Smooth muscle cell (in vitro differentiated cells): ENCODE results near the gene CNPPD1. TPM values are rescaled to one million over a fixed set of nuclear protein-coding genes. Genes with fewer than 3 reads are reported as not detected.

Source experiments
- DNase-seq: peaks from one replicate; lab custom pipeline; 2025; ENCODE audit not compliant: unreplicated experiment; lab: John Stamatoyannopoulos, UW
- H2AFZ ChIP-seq: fragments of 200-600 bp; sonication (generic); 2 replicates; pipeline ENCODE4 v1.6.0; 2016; ENCODE audit warnings: antibody characterized with exemption, low read depth, mild to moderate bottlenecking
- H3F3A ChIP-seq: fragments of 200-600 bp; sonication (generic); 2 replicates; pipeline ENCODE4 v1.6.0; 2017; ENCODE audit warnings: antibody characterized with exemption, low read depth
- H3K27ac ChIP-seq: fragments of 200-600 bp; sonication (generic); 2 replicates; pipeline ENCODE4 v1.5.1; 2016; ENCODE audit warnings: low read depth, mild to moderate bottlenecking
- H3K27me3 ChIP-seq: fragments of 200-600 bp; sonication (generic); 2 replicates; pipeline ENCODE4 v1.6.1; 2016; ENCODE audit warnings: low read depth, mild to moderate bottlenecking
- H3K36me3 ChIP-seq: fragments of 200-600 bp; sonication (generic); 2 replicates; pipeline ENCODE4 v1.5.1; 2016; ENCODE audit warnings: low read depth
- H3K4me1 ChIP-seq: fragments of 200-600 bp; sonication (generic); 2 replicates; pipeline ENCODE4 v1.5.1; 2016; ENCODE audit warnings: low read depth
- H3K4me2 ChIP-seq: fragments of 200-600 bp; sonication (generic); 2 replicates; pipeline ENCODE4 v1.6.0; 2016; ENCODE audit warnings: mild to moderate bottlenecking
- H3K4me3 ChIP-seq: fragments of 200-600 bp; sonication (generic); 2 replicates; pipeline ENCODE4 v1.5.1; 2016; ENCODE audit warnings: mild to moderate bottlenecking
- H3K79me2 ChIP-seq: fragments of 200-600 bp; sonication (generic); 2 replicates; pipeline ENCODE4 v1.6.0; 2016; ENCODE audit warnings: low read depth, mild to moderate bottlenecking
- H3K9ac ChIP-seq: fragments of 200-600 bp; sonication (generic); 2 replicates; pipeline ENCODE4 v1.6.0; 2016; ENCODE audit warnings: low read depth
- H3K9me3 ChIP-seq: fragments of 200-600 bp; sonication (generic); replicated peaks from 2 replicates; pipeline ENCODE4 v1.5.1; 2016; ENCODE audit warnings: low read depth
- H4K20me1 ChIP-seq: fragments of 200-600 bp; sonication (generic); 2 replicates; pipeline ENCODE4 v1.6.0; 2016; ENCODE audit warnings: low read depth
- WGBS: methylation state at CpG from one replicate; pipeline ENCODE4 v1.1.7; 2016; ENCODE audit warnings: low lambda C conversion rate; 5-methylcytosine and 5-hydroxymethylcytosine counted together
- polyA plus RNA-seq: library from polyadenylated mRNA; unstranded; fragments of >200 nt; fragmentation: Nextera tagmentation; extraction: Ambion mirVana; gene quantifications from 2 replicates; pipeline ENCODE4 v1.2.1, GENCODE V29; 2016
- total RNA-seq: library from RNA; depleted of rRNA; stranded (reverse); fragments of >200 nt; gene quantifications from 2 replicates; pipeline ENCODE4 v1.2.3, GENCODE V29; 2014
- TF ChIP-seq, protein P1 (sequence below): fragments of 200-600 bp; sonication (generic); IDR thresholded peaks from 2 replicates; pipeline ENCODE4 v1.5.1; 2017; ENCODE audit warnings: borderline replicate concordance, mild to moderate bottlenecking, antibody characterized with exemption; ENCODE audit not compliant: insufficient read depth, poor library complexity, severe bottlenecking

The CNPPD1 gene
- total and polyA plus RNA-seq, 2 experiments from 2014 or later: 14.8 to 26.0 TPM

DNA sequence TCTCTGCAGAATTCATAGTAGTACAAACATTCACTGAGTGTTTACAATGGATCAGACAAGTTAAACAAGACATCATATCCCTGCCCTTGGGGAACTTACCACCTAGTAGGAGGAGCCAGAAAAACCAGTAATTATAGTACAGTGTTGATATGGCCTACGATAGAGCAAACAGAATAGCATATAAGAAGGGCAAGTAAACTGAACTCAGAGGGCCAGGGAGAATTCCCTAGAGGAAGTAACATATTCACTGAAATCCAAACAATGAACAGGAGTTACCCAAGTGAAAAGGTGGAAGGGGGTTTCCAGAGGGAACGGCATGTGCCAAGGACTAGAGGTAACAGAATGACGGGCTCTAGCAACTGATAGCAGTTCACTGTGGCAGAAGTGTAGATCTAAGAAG is 50.2 kb downstream of the CNPPD1 start:
- Histone ChIP-seq H3K79me2 (no peaks in the 10 kb centered on the region), H3K4me2 (no peak overlapping the region), H3K36me3 (no peaks in the 10 kb centered on the region), H3K27ac (peak overlapping the region; percentile 86), H3K9ac (no peak overlapping the region), H3F3A (peaks cover 11% of the 10 kb centered on the region), H3K4me1 (peaks cover 21% of the 10 kb centered on the region), H4K20me1 (peaks cover 5% of the 10 kb centered on the region), H2AFZ (no peak overlapping the region), H3K27me3 (no peaks in the 10 kb centered on the region), H3K4me3 (no peak overlapping the region), H3K9me3 (no peaks in the 10 kb centered on the region)
- TF ChIP-seq, protein P1, sequence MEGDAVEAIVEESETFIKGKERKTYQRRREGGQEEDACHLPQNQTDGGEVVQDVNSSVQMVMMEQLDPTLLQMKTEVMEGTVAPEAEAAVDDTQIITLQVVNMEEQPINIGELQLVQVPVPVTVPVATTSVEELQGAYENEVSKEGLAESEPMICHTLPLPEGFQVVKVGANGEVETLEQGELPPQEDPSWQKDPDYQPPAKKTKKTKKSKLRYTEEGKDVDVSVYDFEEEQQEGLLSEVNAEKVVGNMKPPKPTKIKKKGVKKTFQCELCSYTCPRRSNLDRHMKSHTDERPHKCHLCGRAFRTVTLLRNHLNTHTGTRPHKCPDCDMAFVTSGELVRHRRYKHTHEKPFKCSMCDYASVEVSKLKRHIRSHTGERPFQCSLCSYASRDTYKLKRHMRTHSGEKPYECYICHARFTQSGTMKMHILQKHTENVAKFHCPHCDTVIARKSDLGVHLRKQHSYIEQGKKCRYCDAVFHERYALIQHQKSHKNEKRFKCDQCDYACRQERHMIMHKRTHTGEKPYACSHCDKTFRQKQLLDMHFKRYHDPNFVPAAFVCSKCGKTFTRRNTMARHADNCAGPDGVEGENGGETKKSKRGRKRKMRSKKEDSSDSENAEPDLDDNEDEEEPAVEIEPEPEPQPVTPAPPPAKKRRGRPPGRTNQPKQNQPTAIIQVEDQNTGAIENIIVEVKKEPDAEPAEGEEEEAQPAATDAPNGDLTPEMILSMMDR: no peak
- 85% methylated on average over 3 of the region's 3 CpGs for whole genome bisulfite sequencing
- DNase-seq: no peak

DNA sequence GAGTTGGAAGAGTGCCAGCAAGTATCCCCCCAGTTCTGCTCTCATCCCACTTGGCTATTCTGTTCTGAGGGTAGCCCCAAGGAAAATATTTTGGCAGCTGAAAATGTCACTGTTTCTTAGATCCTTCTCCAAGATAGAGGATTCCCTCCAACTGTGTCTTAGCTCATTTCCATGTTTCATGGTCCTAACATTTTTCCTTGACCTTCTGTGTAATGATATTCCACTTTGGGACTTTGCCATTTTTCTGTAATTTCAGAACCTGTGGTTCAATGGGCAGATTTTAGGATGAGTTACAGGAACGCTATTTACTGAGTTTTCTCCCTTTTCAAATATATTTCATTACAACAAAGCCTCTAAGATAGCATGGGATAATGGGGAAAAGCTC is 50.8 kb downstream of the CNPPD1 start:
- TF ChIP-seq, protein P1: no peak
- H3K4me2 ChIP-seq: peak overlapping the region; percentile 72
- H3K27ac ChIP-seq: peak overlapping the region; percentile 86
- no peak for DNase-seq
- no peaks in the 10 kb centered on the region for H3K79me2 ChIP-seq
- no peak overlapping the region for H2AFZ ChIP-seq
- H4K20me1 ChIP-seq: peaks cover 5% of the 10 kb centered on the region
- H3K4me1 ChIP-seq: peaks cover 21% of the 10 kb centered on the region
- no peaks in the 10 kb centered on the region for H3K36me3 ChIP-seq
- peaks cover 11% of the 10 kb centered on the region for H3F3A ChIP-seq
- H3K4me3 ChIP-seq: no peak overlapping the region
- H3K27me3 ChIP-seq: no peaks in the 10 kb centered on the region
- H3K9ac ChIP-seq: peak overlapping the region; percentile 41
- no peaks in the 10 kb centered on the region for H3K9me3 ChIP-seq
- 97% methylated on average over 1 of the region's 1 CpG for WGBS

DNA sequence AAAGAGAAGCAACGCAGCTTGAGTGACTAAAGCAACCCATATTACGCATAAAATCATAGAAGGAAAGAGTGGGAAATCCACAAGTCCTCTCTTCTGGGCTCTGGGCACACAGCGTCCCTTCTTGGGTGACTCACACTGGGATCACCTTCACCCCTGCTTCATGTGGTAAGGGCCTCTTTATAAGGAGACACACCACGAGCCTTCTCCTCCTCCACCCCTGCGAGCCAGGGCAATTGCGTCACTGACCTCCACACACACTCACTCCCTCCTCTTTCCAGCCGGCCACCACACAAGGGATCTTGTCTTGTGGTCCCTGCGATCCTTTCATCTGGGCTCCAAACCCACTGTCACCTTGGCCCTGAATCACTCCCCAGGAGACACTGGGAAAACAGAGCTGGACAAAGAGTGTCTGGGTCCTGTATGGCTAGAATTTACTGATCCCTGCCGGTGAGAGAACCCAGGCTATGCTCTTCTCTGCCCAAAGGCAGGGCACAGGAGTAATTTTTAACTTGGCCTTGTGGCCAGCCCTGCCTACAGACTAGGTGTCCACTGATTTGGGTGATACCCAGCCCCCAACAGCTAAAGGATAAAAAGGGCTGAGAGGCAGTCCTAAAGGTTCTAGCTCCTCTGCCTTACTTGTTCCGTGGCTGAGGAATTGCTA is 51.4 kb downstream of the CNPPD1 start:
- no peaks in the 10 kb centered on the region for H3K36me3 ChIP-seq
- no peaks in the 10 kb centered on the region for H3K79me2 ChIP-seq
- TF ChIP-seq, protein P1: no peak
- H2AFZ ChIP-seq: no peak overlapping the region
- H3K27me3 ChIP-seq: no peaks in the 10 kb centered on the region
- peaks cover 21% of the 10 kb centered on the region for H3K4me1 ChIP-seq
- H3K9me3 ChIP-seq: no peaks in the 10 kb centered on the region
- peak overlapping the region; percentile 12 for H3K4me3 ChIP-seq
- H3F3A ChIP-seq: peaks cover 11% of the 10 kb centered on the region
- peak overlapping the region; percentile 86 for H3K27ac ChIP-seq
- peak; percentile 23 for DNase-seq
- peaks cover 5% of the 10 kb centered on the region for H4K20me1 ChIP-seq
- peak overlapping the region; percentile 72 for H3K4me2 ChIP-seq
- H3K9ac ChIP-seq: peak overlapping the region; percentile 41
- WGBS: 21% methylated on average over 10 of the region's 10 CpGs

DNA sequence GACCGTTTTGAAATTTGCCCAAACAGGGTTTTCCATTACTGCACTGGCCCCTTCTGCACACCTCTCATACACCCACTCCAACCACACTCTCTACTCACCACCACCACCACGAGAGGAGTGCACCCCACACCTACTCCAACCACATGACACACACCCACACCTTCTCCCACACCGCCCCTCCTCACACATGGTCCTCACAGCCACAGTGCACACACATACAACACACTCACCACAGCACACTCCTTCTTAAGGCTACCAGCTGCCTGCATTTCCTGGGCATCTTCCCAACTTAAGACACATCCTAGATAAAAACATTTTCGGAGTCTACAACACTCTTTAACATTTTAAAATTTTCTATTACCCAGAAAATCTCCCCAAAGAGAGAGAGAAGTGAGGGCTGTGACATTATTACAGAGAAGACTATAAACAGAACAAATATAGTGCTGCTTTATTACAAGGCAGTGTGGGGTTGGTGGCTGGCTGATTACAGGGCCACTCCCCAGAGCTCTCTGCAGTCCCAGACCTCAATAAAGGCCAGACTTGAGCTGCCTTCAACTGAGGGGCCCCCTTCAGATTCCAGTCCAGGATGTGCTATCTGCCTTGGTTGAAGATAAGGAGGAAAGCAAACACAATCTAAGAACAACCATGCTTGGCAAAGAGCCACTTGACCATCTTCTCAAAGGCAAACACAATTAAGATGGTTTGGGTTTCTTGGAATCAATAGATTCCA is 52.2 kb downstream of the CNPPD1 start:
- WGBS: 32% methylated on average over 4 of the region's 4 CpGs
- Histone ChIP-seq H3K4me1 (peaks cover 21% of the 10 kb centered on the region), H4K20me1 (peaks cover 5% of the 10 kb centered on the region), H3F3A (peaks cover 11% of the 10 kb centered on the region), H3K4me2 (peak overlapping the region; percentile 72), H3K36me3 (no peaks in the 10 kb centered on the region), H3K27ac (peak overlapping the region; percentile 86), H3K4me3 (peak overlapping the region; percentile 29), H3K79me2 (no peaks in the 10 kb centered on the region), H3K27me3 (no peaks in the 10 kb centered on the region), H3K9ac (no peak overlapping the region), H2AFZ (no peak overlapping the region), H3K9me3 (no peaks in the 10 kb centered on the region)
- TF ChIP-seq, protein P1: no peak
- no peak for DNase-seq
